Testis (tissue), 2 donors: Measurements from ENCODE around the gene PPP1R1A.

Source experiments
- CTCF ChIP-seq, 3 experiments: fragments of 450-650 bp in 2 of 3; fragments of 200-600 bp in 1 of 3; sonication (generic) in 1 of 3; IDR thresholded peaks; one replicate each; pipeline ENCODE4 v1.5.1; 2016 to 2019; ENCODE audit warnings: antibody characterized with exemption in 3 of 3, mild to moderate bottlenecking in 2 of 3, moderate library complexity in 1 of 3
- POLR2A ChIP-seq: fragments of 450-650 bp; IDR thresholded peaks from one replicate; pipeline ENCODE4 v1.6.1; 2017; ENCODE audit warnings: antibody characterized with exemption, mild to moderate bottlenecking, moderate library complexity

- TF ChIP-seq CTCF (IDR thresholded peaks at IDR 0.05): no peak
- no peak for TF ChIP-seq POLR2A
These were observed 20.3 kb upstream of the PPP1R1A start for GRCh38 chr12:54608769-54609168.
